Measurements from ENCODE around the gene PRKD1. TPM values are rescaled to one million over a fixed set of nuclear protein-coding genes. Genes with fewer than 3 reads are reported as not detected.

The PRKD1 gene
- total RNA-seq, 1 donor from 2014 or later: 0.54 TPM

DNA sequence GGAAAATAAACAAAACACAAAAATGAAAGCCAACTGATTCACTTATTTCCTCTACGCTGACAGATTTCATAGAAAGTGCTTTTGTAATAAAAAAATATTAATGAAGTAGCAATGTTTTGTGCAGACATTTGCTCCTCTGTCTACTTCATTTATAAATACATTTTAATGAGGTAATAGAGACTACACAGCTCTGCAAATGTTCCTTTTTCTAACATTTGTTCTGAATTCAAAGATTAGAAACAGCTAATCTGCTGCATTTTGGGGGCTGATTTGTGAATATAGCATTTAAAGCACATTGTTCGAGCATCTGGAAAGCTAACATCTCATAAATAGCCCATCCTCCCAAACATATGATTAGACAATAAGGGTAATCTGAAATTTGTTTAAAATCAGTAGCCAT, 97.8 kb downstream of the PRKD1 start:
- DNase-seq: no peak
- TF ChIP-seq, protein P1, sequence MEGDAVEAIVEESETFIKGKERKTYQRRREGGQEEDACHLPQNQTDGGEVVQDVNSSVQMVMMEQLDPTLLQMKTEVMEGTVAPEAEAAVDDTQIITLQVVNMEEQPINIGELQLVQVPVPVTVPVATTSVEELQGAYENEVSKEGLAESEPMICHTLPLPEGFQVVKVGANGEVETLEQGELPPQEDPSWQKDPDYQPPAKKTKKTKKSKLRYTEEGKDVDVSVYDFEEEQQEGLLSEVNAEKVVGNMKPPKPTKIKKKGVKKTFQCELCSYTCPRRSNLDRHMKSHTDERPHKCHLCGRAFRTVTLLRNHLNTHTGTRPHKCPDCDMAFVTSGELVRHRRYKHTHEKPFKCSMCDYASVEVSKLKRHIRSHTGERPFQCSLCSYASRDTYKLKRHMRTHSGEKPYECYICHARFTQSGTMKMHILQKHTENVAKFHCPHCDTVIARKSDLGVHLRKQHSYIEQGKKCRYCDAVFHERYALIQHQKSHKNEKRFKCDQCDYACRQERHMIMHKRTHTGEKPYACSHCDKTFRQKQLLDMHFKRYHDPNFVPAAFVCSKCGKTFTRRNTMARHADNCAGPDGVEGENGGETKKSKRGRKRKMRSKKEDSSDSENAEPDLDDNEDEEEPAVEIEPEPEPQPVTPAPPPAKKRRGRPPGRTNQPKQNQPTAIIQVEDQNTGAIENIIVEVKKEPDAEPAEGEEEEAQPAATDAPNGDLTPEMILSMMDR (IDR thresholded peaks at IDR 0.05; ENCODE audit: partially characterized antibody, unreplicated experiment): no peak
- no peaks in the 10 kb centered on the region for H3K36me3 Mint-ChIP-seq (ENCODE audit: unreplicated experiment)
- H3K4me1 Mint-ChIP-seq (ENCODE audit: low read depth, unreplicated experiment): no peaks in the 10 kb centered on the region
- H3K9me3 Mint-ChIP-seq (ENCODE audit: unreplicated experiment): no peaks in the 10 kb centered on the region
- no peak overlapping the region for H3K27ac Mint-ChIP-seq (ENCODE audit: unreplicated experiment)
- no peak overlapping the region for H3K4me3 Mint-ChIP-seq (ENCODE audit: unreplicated experiment)
- H3K27me3 Mint-ChIP-seq (ENCODE audit: unreplicated experiment): no peaks in the 10 kb centered on the region

DNA sequence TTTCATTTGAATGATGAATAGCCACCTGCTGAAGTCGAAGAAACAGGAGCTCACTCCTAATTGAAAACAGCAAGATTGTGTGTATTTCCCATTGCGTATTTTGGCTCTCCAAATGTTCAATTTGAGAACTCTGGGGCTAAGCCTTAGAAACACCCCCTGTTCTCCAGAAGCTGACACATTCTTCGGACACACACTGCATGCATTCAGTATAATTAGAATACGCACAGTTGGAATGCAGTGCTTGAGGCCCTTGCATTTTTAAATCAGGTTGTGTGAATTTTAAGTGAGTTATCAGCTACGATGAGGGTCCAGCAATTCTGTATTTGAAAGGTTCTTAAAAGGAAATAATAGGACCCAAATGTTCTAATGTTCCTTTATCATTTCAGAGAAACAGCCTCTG, 103.8 kb downstream of the PRKD1 start:
- peaks cover 7% of the 10 kb centered on the region for H3K4me1 Mint-ChIP-seq (ENCODE audit: low read depth, unreplicated experiment)
- TF ChIP-seq, protein P1 (IDR thresholded peaks at IDR 0.05; ENCODE audit: partially characterized antibody, unreplicated experiment): no peak
- no peak overlapping the region for H3K4me3 Mint-ChIP-seq (ENCODE audit: unreplicated experiment)
- no peaks in the 10 kb centered on the region for H3K9me3 Mint-ChIP-seq (ENCODE audit: unreplicated experiment)
- H3K27me3 Mint-ChIP-seq (ENCODE audit: unreplicated experiment): peaks cover 2% of the 10 kb centered on the region
- no peak overlapping the region for H3K27ac Mint-ChIP-seq (ENCODE audit: unreplicated experiment)
- no peak for DNase-seq
- H3K36me3 Mint-ChIP-seq (ENCODE audit: unreplicated experiment): no peaks in the 10 kb centered on the region

DNA sequence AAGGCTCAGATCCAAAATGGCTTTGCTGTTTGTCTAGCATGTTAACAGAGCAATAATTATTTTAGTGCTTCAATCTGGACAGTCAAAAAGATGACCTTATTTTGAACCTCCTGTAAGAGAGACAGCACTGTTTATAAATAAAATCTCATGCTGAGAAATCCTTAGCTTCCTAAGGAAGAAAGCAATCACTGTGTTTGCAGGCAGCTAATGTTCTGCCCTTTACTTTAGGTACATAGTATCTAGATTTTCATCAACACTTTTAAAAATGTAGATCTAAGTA, 105.3 kb downstream of the PRKD1 start:
- no peak overlapping the region for H3K27ac Mint-ChIP-seq (ENCODE audit: unreplicated experiment)
- TF ChIP-seq, protein P1 (IDR thresholded peaks at IDR 0.05; ENCODE audit: partially characterized antibody, unreplicated experiment): no peak
- H3K4me3 Mint-ChIP-seq (ENCODE audit: unreplicated experiment): no peak overlapping the region

DNA sequence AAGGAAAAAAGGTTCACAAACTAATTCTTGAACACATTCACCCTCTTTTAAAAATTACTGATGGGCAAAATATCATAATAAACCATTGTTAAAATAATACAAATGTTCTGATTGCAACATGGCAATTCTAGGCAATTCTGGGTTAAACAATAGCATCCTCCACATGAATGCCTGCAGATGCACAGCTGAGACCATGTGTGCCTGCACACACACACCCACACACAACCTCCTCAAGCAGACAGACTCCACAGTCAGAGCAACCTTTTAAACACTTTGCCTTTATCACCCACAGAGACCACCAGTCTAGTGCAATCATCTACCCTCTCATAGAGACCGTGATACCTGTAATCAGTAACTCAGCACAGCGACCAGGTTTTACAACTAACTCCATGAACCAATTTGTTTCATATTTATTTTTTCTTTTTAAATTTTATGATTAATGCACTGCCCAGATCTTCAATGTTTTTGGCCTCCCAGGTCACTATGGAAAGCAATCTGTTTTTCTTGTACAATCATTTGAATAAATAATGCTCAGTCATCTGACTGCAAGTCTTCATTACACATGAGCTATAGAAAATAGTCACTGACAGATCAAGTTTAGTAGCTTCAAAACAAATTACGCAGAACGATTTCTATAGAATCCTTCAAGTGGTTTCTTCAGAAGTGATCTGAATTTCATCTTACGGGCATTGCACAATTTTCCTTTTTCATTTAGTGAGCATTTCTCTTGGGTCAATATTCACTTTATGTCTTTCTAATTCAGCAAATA, 105.8 kb downstream of the PRKD1 start:
- Mint-ChIP-seq H3K4me3 (ENCODE audit: unreplicated experiment) (no peak overlapping the region), H3K4me1 (ENCODE audit: low read depth, unreplicated experiment) (peaks cover 7% of the 10 kb centered on the region), H3K9me3 (ENCODE audit: unreplicated experiment) (no peaks in the 10 kb centered on the region), H3K27me3 (ENCODE audit: unreplicated experiment) (peaks cover 2% of the 10 kb centered on the region), H3K36me3 (ENCODE audit: unreplicated experiment) (no peaks in the 10 kb centered on the region), H3K27ac (ENCODE audit: unreplicated experiment) (no peak overlapping the region)
- TF ChIP-seq, protein P1 (IDR thresholded peaks at IDR 0.05; ENCODE audit: partially characterized antibody, unreplicated experiment): no peak
- no peak for DNase-seq

More for the DNA sequence above, 105.3 kb downstream of the PRKD1 start:
- no peak for DNase-seq
- Mint-ChIP-seq H3K9me3 (ENCODE audit: unreplicated experiment) (no peaks in the 10 kb centered on the region), H3K27me3 (ENCODE audit: unreplicated experiment) (peaks cover 2% of the 10 kb centered on the region), H3K4me1 (ENCODE audit: low read depth, unreplicated experiment) (peaks cover 7% of the 10 kb centered on the region), H3K36me3 (ENCODE audit: unreplicated experiment) (no peaks in the 10 kb centered on the region)

DNA sequence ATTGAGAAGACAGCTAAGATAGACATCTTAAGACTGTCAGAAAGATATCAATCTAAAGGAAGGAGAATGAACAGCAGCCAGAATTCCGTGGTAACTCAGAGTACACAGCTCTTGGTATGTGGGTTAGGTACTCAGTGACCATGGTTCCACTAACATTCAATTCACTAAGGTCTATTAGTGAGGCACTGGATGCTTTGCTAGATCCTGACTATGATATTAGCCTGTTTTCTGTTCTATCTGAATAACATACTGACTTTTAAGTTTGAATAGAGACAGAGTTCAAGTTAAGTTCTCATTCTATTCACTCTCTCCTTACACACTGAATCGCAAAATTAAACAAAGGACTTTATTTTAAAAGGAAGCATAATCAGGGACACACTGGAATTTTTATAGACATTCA, 106.4 kb downstream of the PRKD1 start:
- Mint-ChIP-seq H3K36me3 (ENCODE audit: unreplicated experiment) (no peaks in the 10 kb centered on the region), H3K4me1 (ENCODE audit: low read depth, unreplicated experiment) (peaks cover 7% of the 10 kb centered on the region), H3K27me3 (ENCODE audit: unreplicated experiment) (peaks cover 2% of the 10 kb centered on the region), H3K4me3 (ENCODE audit: unreplicated experiment) (no peak overlapping the region), H3K9me3 (ENCODE audit: unreplicated experiment) (no peaks in the 10 kb centered on the region), H3K27ac (ENCODE audit: unreplicated experiment) (no peak overlapping the region)
- no peak for DNase-seq
- TF ChIP-seq, protein P1 (IDR thresholded peaks at IDR 0.05; ENCODE audit: partially characterized antibody, unreplicated experiment): no peak

Measured in glutamatergic neuron (in vitro differentiated cells).